ENCODE data around the gene ARHGEF7. TPM values are rescaled to one million over a fixed set of nuclear protein-coding genes. Genes with fewer than 3 reads are reported as not detected.

ARHGEF7 gene
- total RNA-seq, 2 donors from 2014 or later = 117 to 152 TPM

DNA sequence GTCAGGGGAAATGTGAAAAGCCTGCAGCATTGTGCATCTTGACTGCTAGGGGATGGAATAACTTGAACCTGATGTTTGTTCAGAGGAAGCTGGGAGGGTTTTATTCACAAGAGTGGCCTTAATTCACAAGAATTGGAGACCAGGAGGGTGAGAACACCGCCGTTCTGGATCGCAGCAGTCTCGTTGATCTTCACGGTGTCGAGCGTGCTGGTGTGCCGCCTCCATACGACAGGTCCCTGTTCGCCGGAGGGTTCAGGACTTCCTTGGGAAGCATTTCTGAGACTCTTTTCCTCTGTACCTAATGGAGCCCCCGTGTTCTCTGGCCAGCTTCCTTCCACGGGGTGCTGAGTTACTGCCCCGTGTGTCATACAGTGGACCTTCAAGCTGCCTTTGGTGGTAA lies 66.9 kb downstream of the ARHGEF7 start:
- Histone ChIP-seq H3K4me1 (ENCODE audit: control insufficient read depth in 1 of 2, low read depth in 2 of 2) (peaks cover 50 to 85% of the 10 kb centered on the region in 2 donors), H3K27me3 (replicated peaks; ENCODE audit: insufficient read depth) (no peaks in the 10 kb centered on the region), H3K4me3 (no peak overlapping the region), H3K9me3 (no peaks in the 10 kb centered on the region), H3K27ac (no peak overlapping the region), H3K36me3 (no peaks in the 10 kb centered on the region)
- DNase-seq (ENCODE audit: low spot score) (no peak), ATAC-seq (ENCODE audit: insufficient number of reproducible peaks, low FRiP score, low read depth) (no peak)
- TF ChIP-seq, protein P1, sequence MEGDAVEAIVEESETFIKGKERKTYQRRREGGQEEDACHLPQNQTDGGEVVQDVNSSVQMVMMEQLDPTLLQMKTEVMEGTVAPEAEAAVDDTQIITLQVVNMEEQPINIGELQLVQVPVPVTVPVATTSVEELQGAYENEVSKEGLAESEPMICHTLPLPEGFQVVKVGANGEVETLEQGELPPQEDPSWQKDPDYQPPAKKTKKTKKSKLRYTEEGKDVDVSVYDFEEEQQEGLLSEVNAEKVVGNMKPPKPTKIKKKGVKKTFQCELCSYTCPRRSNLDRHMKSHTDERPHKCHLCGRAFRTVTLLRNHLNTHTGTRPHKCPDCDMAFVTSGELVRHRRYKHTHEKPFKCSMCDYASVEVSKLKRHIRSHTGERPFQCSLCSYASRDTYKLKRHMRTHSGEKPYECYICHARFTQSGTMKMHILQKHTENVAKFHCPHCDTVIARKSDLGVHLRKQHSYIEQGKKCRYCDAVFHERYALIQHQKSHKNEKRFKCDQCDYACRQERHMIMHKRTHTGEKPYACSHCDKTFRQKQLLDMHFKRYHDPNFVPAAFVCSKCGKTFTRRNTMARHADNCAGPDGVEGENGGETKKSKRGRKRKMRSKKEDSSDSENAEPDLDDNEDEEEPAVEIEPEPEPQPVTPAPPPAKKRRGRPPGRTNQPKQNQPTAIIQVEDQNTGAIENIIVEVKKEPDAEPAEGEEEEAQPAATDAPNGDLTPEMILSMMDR (IDR thresholded peaks at IDR 0.05) = no peak

DNA sequence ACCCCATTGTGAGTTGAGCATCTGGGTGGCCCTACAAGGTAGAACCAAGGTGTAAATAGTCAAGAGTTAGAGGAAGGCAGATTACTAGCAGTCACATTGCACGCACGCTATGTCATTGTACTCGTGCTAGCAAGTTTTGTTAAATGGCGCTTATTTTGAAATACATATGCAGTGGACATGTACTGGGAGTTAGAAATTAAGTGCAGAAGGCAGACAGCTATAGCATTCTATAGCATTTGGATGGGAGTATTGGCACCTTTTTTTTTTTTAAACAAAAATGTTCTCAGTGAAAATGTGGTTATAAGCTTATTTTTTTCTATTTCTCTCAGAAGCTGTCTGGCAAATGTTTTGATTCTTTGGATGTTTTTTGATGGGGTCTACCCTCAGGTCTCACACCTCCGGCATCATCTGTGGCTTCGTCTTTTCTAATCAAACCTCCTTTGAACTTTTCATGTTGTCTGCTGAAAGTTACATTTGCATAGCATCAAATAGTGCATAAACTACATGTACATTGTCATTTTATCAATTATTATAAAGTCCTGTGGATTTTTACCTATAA lies 68.1 kb downstream of the ARHGEF7 start:
- TF ChIP-seq, protein P1 (IDR thresholded peaks at IDR 0.05) = no peak
- no peak for DNase-seq (ENCODE audit: low spot score)
- Histone ChIP-seq H3K27ac (peak overlapping the region; percentile 78 to 88), H3K36me3 (no peaks in the 10 kb centered on the region), H3K4me1 (ENCODE audit: control insufficient read depth in 1 of 2, low read depth in 2 of 2) (peaks cover 51 to 87% of the 10 kb centered on the region in 2 donors), H3K9me3 (no peaks in the 10 kb centered on the region), H3K4me3 (no peak overlapping the region), H3K27me3 (replicated peaks; ENCODE audit: insufficient read depth) (no peaks in the 10 kb centered on the region)
- ATAC-seq (ENCODE audit: insufficient number of reproducible peaks, low FRiP score, low read depth) = no peak

DNA sequence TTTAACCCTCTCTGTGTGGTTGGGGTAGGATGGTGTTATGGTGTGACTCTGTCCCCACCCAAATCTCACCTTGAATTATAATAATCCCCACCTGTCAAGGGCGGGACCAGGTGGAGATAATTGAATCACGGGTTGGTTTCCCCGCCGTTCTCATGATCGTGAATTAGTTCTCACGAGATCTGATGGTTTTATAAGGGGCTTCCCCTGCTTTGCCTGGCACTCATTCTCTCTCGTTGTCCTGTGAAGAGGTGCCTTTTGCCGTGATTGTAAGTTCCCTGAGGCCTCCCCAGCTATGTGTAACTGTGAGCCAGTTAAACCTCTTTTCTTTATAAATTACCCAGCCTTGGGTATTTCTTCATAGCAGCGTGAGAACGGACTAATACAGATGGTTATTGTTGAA lies 68.8 kb downstream of the ARHGEF7 start:
- Histone ChIP-seq H3K27me3 (replicated peaks; ENCODE audit: insufficient read depth) (no peaks in the 10 kb centered on the region), H3K4me1 (ENCODE audit: control insufficient read depth in 1 of 2, low read depth in 2 of 2) (peaks cover 53 to 87% of the 10 kb centered on the region in 2 donors), H3K27ac (peak overlapping the region; percentile 78 to 88), H3K9me3 (no peaks in the 10 kb centered on the region), H3K4me3 (peak overlapping the region; percentile 63), H3K36me3 (no peaks in the 10 kb centered on the region)
- TF ChIP-seq, protein P1 (IDR thresholded peaks at IDR 0.05) = no peak
- DNase-seq (ENCODE audit: low spot score) (no peak), ATAC-seq (ENCODE audit: insufficient number of reproducible peaks, low FRiP score, low read depth) (no peak)

DNA sequence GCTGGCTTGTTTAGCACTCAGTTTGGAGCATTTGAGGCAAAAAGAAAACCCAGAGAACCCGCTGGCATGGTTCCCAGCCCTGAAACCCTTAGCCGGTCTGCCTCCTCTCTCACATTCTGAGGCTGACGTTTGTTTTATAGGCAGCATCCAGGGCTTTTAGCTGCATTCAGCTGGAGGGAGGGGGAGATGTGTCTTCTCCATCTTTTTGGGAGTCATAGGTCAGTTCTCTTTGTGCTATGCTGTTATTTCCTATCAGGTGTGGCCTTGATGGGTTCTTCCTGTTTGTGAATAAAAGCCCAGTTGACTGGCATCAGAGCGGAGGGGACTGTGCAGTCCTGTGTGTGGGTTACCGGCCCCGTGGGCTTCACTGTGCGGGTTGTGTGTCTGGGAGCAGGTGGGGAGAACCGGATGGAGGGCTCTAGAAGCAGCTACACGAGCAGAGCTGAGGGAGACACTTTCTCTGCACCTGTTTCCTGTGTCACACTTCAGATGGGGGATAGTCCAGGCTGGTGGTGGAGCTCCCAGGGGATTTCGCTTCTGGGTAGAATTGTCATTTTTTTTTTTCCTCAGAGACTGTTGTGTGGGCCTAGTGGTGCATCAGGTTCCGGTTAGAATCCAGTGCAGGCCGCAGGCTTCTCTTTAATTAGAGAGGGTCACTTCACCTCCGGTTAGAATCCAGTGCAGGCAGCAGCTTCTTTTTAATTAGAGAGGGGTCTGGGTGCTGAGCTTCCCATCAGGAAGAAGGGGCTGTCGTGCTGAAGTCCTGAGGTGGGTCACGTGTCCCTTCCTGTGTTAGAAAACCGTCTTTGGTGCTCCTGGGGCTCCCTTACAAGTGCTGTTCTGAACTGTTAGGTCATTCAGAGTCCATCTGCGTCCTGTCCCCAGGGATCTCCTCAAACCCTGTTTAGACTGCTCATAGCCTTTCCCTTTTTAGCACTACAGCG lies 69.6 kb downstream of the ARHGEF7 start:
- ATAC-seq (ENCODE audit: insufficient number of reproducible peaks, low FRiP score, low read depth) = peak; percentile 58
- no peaks in the 10 kb centered on the region for H3K36me3 ChIP-seq
- peaks cover 50 to 87% of the 10 kb centered on the region in 2 donors for H3K4me1 ChIP-seq (ENCODE audit: control insufficient read depth in 1 of 2, low read depth in 2 of 2)
- no peak for DNase-seq (ENCODE audit: low spot score)
- peak overlapping the region; percentile 78 to 88 for H3K27ac ChIP-seq
- H3K27me3 ChIP-seq (replicated peaks; ENCODE audit: insufficient read depth) = no peaks in the 10 kb centered on the region
- H3K9me3 ChIP-seq = no peaks in the 10 kb centered on the region
- TF ChIP-seq, protein P1 (IDR thresholded peaks at IDR 0.05) = no peak
- peak overlapping the region; percentile 63 for H3K4me3 ChIP-seq

DNA sequence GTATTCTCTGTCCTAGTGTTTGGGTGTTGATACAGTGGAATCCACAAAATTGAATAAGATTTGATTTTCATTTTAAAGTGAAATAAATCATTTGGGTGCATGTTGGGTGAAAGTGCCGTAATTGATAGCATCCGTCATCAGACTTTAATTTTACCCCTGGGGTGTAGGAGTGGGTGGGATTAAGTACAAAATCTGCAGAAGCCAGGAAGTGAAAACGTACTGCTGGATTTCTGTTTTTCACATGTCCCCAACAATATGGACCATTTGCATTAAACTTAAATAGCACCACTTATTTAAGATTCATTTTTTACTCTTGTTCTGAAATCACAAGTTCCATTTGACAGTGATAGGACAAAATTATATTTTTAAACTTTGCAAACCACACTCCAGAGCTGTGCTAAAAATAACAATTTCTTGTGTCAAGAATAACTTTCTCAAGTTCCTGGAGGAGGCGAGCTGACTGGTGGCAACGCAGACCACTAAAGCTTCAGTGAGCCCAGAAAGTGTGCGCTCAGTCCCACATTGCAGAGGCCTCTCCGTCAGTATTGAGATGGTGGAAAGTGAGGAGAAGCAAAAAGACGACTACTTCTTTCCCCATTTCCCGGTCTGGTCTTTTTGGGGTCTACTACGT lies 71.3 kb downstream of the ARHGEF7 start:
- H3K4me3 ChIP-seq = peak overlapping the region; percentile 63
- DNase-seq (ENCODE audit: low spot score) = no peak
- H3K9me3 ChIP-seq = no peaks in the 10 kb centered on the region
- H3K27ac ChIP-seq = peak overlapping the region; percentile 78 to 88
- H3K36me3 ChIP-seq = no peaks in the 10 kb centered on the region
- ATAC-seq (ENCODE audit: insufficient number of reproducible peaks, low FRiP score, low read depth) = peak; percentile 36
- H3K27me3 ChIP-seq (replicated peaks; ENCODE audit: insufficient read depth) = no peaks in the 10 kb centered on the region
- TF ChIP-seq, protein P1 (IDR thresholded peaks at IDR 0.05) = no peak
- H3K4me1 ChIP-seq (ENCODE audit: control insufficient read depth in 1 of 2, low read depth in 2 of 2) = peaks cover 47 to 84% of the 10 kb centered on the region in 2 donors

Measured in thoracic aorta (tissue), 2 donors.